Effector memory CD8-positive, alpha-beta T cell (primary cell): ENCODE measurements around the gene SPEF1.

Experiments used
- ATAC-seq: fragments of 150-1000 bp; cut with Tn5 transposase; replicated peaks from 2 replicates; pipeline ENCODE4 v1.10.0; 2021; ENCODE audit warnings: mild to moderate bottlenecking, moderate library complexity
- DNase-seq, 3 experiments: peaks; one replicate each; pipeline ENCODE4 v3.0.0; 2021
- H3K27ac Mint-ChIP-seq, 2 donors: one replicate each; pipeline ENCODE4 v1.8.0; 2022; ENCODE audit warnings: mild to moderate bottlenecking in 2 of 2, mixed read lengths in 2 of 2, moderate library complexity in 2 of 2
- H3K27me3 Mint-ChIP-seq, 2 donors: one replicate each; pipeline ENCODE4 v1.8.0; 2022; ENCODE audit warnings: mixed read lengths in 2 of 2
- H3K36me3 Mint-ChIP-seq: one replicate; pipeline ENCODE4 v1.8.0; 2022; ENCODE audit warnings: mild to moderate bottlenecking, moderate library complexity, mixed read lengths; ENCODE audit not compliant: insufficient read depth
- H3K4me1 Mint-ChIP-seq, 2 donors: one replicate each; pipeline ENCODE4 v1.8.0; 2022; ENCODE audit warnings: low read depth in 2 of 2, mixed read lengths in 2 of 2
- H3K4me3 Mint-ChIP-seq, 2 donors: one replicate each; pipeline ENCODE4 v1.8.0; 2022; ENCODE audit warnings: mild to moderate bottlenecking in 2 of 2, mixed read lengths in 2 of 2, moderate library complexity in 2 of 2
- H3K9me3 Mint-ChIP-seq, 2 donors: one replicate each; pipeline ENCODE4 v1.8.0; 2022; ENCODE audit warnings: mixed read lengths in 2 of 2

SPEF1 gene

GRCh38 chr20:3729378-3729777, 51.9 kb downstream of the SPEF1 start:
- H3K4me3 Mint-ChIP-seq, result no peak overlapping the region
- peaks cover 6% of the 10 kb centered on the region for H3K36me3 Mint-ChIP-seq
- peaks cover 64 to 88% of the 10 kb centered on the region in 2 donors for H3K27me3 Mint-ChIP-seq
- H3K9me3 Mint-ChIP-seq, result no peaks in the 10 kb centered on the region
- ATAC-seq (no peak), DNase-seq (no peak)
- H3K27ac Mint-ChIP-seq, result no peak overlapping the region
- H3K4me1 Mint-ChIP-seq, result peaks cover 0 to 3% of the 10 kb centered on the region in 2 donors

- DNase-seq, result no peak
- Mint-ChIP-seq H3K36me3 (peaks cover 6% of the 10 kb centered on the region), H3K9me3 (no peaks in the 10 kb centered on the region), H3K27ac (no peak overlapping the region), H3K4me3 (no peak overlapping the region), H3K27me3 (peaks cover 69 to 85% of the 10 kb centered on the region in 2 donors), H3K4me1 (peaks cover 0 to 3% of the 10 kb centered on the region in 2 donors)
- no peak for ATAC-seq
Observed at GRCh38 chr20:3728876-3729275, 52.4 kb downstream of the SPEF1 start.

GRCh38 chr20:3728354-3728753, 52.9 kb downstream of the SPEF1 start:
- ATAC-seq (no peak), DNase-seq (no peak)
- Mint-ChIP-seq H3K9me3 (no peaks in the 10 kb centered on the region), H3K36me3 (peaks cover 5% of the 10 kb centered on the region), H3K27me3 (peaks cover 68 to 81% of the 10 kb centered on the region in 2 donors), H3K4me3 (no peak overlapping the region), H3K27ac (no peak overlapping the region), H3K4me1 (peaks cover 0 to 3% of the 10 kb centered on the region in 2 donors)
